ENCODE results near the gene ASB13. TPM values are rescaled to one million over a fixed set of nuclear protein-coding genes. Genes with fewer than 3 reads are reported as not detected.

ASB13 gene
- total RNA-seq, 1 experiment from 2014 or later = 17.9 TPM

DNA sequence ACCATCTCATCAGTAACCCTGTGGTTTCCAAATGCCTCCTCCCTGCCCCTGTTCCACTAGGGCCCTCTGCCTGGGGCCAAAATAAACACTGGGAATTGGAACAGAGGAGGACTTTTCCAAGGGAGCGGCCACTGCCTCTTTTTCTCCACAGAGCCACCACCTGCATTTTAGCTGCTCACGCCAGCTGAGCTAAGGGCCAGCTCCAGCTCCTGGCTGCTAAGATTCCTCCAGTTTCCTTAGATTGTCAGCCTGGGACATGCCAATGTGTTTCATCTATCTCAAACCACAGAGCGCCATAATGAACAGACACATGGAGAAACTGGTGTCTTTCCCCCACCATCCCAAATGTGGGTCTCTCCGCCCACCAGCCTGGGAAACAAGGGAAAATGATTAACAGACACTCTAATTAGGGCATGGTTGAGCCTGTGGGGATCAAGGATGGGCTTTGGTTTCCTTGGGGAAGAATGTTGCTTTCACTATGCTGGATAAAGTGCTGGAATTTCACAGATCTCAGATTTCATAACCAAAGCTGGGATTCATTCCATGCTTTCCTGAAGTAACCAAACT is 52.2 kb downstream of the ASB13 start:
- in situ Hi-C loops (cut with HindIII; ENCODE audit: low sequenced_read_pairs) = no loop called here
- no peak for DNase-seq (ENCODE audit: low spot score)

DNA sequence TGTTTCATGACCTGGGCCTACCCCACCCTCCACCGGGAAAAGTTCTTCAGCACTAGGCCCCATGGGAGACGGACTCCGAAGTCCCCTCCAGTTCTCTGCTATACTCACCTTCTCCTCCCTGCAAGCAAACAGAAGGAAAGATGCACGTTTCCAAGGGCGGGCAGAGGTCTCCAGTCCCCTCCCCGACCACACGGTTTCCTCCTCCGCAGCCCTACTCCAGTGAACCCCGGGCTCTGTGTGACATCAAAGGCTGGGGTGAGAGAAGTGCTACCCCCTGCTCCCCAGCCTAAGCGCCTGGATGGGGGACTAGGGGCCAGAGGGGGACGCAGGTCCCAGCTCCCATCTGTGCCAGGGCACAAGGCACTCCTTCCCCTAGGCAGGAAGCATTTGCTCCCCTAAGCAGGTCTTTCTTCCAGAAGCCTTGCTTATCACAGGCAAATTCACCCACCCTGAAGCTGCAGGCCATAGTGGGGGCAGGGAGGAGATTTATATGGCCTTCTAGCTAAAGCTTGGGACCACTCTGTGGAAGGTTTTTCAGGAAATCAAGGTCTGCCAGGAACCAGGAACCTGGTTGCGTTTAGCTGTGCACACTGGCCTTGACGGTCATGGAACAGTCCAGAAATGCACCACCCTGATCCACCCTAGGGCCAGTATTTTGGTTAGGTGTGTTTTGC is 52.8 kb downstream of the ASB13 start:
- no peak for DNase-seq (ENCODE audit: low spot score)
- in situ Hi-C loops (cut with HindIII; ENCODE audit: low sequenced_read_pairs) = no loop called here

DNA sequence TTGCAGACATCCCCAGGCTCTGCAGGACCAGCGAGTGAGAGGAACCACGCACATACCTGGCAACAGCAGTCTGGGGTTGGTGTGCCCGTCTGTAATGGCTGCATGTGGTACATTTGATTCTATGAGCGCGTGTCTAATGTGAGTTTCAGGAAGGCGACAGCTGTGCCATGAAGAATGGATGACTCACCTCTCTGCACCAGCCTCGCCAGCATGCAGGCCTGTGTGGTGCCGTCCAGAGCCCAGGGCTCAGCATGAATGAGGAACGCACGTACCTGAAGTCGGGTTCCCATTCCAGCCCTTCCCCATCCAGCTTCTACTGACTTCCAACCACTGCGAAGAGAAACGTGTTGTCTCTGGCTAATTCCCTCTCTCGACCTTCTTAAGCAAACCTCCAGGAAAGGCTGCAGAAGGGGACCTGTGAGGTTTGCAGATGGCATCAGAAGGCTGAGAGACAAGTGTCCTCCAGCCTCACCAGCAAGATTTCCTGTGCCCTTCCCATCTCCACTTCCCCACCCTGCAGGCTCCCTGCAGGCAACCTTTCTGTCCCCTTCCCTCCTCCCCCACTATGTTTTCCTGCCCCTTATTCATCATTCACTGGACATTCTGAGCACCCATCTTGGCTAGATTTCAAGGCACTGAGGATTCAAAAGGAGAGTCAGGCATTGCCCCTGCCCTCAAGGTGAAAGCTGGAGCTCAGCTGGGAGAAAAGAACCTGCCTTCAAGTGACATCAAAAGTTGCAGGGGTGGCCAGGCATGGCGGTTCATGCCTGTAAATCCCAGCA is 54.3 kb downstream of the ASB13 start:
- no peak for DNase-seq (ENCODE audit: low spot score)
- in situ Hi-C loops (cut with HindIII; ENCODE audit: low sequenced_read_pairs) = no loop called here

DNA sequence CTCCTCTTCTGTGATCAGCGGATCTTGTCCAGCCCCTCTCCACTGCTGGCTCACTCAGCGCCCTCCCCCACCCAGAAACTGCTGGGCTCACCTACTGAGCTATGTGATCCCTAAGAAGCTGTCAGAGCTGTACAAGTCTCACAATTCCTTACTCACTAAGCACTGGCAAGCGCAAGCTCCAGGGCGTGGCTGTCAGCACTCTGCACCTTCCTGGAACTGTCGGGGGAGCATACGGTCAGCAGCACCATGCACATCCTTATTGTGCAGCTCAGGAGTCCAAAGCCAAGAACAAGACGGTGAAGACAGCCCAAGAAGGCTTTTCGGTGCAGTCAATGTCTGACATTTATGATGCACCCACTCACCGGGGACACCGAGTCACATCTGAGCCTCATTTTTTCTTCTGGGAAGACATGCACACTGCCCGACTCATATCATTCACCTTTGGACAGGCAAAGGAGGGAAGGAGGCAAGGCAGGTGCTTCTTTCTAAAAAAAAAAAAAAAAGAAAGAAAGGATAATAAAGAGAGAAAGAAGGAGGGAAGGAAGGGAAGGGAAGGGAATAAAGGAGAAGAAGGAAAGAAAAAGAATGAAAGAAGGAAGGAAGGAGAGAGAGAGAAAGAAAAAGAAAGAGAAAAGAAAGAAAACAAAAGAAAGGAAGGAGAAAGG is 56.3 kb downstream of the ASB13 start:
- in situ Hi-C loops (cut with HindIII; ENCODE audit: low sequenced_read_pairs) = no loop called here
- DNase-seq (ENCODE audit: low spot score) = no peak

DNA sequence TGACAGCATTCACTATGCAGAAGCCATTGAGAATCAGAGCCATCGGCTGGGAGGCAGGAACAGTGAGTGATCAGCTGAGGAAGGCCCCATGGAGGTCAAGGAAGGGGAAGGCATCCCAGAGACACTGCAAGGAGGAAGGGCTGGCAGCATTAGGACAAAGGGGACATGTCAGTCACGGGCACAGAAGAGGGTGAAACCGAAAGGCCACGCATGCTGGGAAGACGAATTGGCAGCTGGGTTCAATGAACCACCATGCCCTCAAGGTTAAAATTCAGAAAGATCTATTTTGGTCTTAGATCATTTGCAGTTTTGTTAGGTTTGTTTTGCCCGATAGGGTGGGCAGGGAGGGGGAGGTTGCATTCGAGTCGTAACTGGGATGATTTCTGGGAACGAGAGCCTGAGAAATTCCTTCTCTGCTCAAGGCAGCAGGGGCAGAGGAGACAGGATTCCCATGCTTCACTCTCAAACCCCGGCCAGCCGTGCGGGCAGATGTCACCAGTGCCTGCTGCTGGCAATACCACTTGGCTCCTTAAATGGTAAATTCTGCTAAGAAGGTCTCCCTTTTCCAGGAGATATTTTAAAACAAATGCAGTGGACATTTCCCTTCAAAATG is 57.7 kb downstream of the ASB13 start:
- in situ Hi-C loops (cut with HindIII; ENCODE audit: low sequenced_read_pairs) = no loop called here
- DNase-seq (ENCODE audit: low spot score) = no peak

DNA sequence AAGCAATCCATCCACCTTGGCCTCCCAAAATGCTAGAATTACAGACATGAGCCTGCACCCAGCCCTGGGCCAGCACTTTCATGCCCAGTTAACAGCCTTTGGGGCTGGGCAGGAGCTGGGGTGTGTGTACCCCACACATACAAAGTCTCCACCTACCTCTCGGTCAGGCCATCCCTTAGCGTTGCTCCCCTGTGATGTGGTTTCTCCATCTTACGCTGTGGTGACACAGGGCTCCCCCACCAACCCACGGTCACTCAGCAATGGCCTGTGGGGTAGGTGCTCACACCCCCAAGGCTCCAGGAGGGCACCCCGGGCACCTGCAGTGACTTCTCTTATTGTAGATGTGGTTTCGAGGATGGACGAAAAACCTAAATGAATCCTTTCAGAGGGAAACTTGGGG is 58.8 kb downstream of the ASB13 start:
- in situ Hi-C loops (cut with HindIII; ENCODE audit: low sequenced_read_pairs) = no loop called here
- DNase-seq (ENCODE audit: low spot score) = no peak

DNA sequence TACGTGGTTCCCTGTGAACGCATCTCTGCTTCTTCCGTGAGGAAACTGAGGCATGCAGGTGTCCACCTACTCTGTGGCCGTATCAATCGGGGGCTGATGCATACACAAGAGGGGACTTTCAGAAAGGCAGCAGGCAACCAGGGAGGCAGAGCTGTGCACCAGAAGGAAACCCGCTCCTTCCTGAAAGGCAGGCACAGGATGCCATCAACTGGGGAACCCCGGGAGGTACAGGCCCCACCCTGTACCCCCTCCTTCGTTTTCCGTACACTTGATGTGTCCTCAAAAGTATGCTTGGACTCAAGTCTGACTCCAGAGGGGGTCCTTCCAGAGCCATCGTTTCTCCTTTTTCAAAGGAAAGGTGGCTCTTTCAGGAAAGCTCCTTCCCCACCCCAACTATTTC is 59.5 kb downstream of the ASB13 start:
- in situ Hi-C loops (cut with HindIII; ENCODE audit: low sequenced_read_pairs) = no loop called here
- no peak for DNase-seq (ENCODE audit: low spot score)

DNA sequence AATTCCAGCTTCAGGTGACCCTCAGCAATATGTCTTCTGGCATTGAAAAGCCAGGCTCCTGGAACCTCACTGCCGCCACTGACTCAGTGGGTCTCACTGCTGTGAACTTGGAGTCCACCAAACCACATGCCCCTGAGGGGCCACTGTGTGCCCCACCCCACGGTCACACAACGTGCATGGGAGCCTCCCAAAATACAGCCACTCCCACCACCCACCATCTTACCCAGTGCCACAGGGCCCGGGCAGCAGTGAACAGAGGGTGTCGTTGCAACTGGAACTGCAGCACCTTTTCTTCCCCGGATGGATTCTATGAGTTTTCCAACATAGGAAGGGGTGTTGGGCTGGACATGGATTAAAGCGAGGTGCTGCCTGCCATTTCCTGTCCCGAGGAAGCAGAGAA is 60.1 kb downstream of the ASB13 start:
- in situ Hi-C loops (cut with HindIII; ENCODE audit: low sequenced_read_pairs) = no loop called here
- DNase-seq (ENCODE audit: low spot score) = no peak

DNA sequence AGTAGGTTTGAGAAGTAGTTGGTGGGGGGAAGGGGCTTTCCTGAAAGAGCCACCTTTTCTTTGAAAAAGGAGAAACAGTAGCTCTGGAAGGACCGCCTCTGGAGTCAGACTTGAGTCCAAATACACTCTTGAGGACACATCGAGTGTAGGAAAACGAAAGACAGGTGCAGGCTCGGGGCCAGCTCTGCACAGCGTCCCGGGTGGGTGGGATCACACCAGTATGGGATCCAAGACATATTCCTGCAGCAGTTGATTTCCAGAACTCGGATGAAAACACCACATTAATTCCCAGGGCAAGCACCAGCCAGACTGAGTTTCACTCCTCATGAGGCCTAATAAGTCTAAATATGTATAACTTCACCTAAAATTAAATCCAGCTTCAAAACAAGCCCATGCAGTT is 61.4 kb downstream of the ASB13 start:
- in situ Hi-C loops (cut with HindIII; ENCODE audit: low sequenced_read_pairs) = no loop called here
- DNase-seq (ENCODE audit: low spot score) = no peak

DNA sequence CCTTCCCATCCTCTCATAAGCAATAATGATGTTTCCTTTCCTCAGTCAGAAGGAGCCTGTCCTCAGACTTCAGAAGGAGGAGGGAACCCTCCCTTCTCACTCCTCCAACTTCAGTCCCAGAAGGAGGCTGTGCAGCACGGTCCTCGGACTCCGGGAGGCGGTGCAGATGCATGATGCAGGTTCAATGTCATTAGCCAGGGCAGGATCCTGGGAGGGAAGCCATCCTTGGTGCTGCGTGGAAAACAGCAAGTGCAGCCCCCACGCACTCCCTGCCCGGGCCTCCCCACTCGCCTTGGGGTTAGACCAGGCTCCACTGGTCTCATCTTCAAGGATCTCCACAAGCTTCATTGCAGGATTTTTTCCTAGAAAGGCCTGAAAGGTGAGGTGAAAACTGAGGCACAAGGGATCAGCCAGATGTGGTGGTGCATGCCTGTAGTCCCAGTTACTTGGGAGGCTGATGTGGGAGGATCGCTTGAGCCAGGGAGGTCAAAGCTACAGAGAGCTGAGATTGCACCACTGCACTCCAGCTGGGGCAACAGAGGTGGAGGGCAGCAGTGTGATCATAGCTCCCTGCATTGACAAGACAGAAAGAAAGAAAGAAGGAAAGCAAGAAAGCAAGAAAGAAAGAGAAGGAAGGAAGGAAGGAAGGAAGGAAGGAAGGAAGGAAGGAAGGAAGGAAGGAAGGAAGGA is 62.0 kb downstream of the ASB13 start:
- no peak for DNase-seq (ENCODE audit: low spot score)
- in situ Hi-C loops (cut with HindIII; ENCODE audit: low sequenced_read_pairs) = no loop called here

DNA sequence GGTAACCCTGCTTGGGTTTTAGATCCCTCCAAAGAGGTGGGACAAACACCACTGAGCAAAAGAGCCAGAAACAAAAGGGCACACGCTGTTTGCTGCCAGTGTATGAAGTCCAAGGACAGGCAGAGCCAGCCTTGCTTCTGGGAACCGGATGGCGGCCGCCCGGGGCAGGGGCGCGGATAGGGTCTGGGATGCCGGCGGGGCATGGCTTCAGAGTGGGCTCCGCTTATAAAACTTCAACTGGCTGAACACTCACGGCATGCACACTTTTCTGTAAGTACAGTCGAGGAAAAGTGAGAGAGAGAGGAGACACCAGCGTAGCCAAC is 62.6 kb downstream of the ASB13 start:
- in situ Hi-C loops (cut with HindIII; ENCODE audit: low sequenced_read_pairs) = no loop called here
- no peak for DNase-seq (ENCODE audit: low spot score)

DNA sequence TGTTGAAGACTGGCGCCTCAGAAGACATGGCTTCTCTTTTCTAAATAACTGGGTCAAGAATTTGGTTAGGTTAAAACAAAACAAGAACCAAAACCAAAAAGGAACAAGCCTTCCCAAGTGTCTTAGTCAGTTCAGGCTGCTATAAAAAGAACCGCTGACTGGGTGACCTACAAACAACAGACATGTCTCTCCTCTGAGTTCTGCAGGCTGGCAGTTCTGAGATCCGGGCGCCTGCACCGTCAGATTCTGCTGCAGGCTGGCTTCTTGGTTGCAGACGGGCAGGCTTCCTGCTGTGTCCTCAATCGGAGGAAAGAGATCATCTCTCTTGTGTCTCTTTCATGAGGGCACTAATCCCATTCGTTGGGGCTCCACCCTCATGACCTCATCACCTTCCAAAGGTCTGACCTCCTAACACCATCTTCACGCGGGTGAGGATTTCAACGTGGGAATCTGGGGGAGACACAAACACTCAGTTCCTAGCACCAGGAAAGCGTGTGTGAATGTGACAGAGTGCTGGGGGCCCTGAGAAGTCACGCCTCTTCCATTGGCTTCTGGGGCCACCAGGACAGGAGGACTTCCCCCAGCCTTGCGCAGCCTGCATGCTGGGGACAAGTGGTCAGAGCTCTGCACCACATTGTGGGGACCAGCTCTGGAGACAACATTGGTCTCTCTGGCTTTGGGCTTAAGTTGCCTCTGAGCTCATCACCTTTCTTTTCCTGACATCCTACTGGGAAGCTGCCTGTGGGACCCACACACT is 63.1 kb downstream of the ASB13 start:
- in situ Hi-C loops (cut with HindIII; ENCODE audit: low sequenced_read_pairs) = no loop called here
- no peak for DNase-seq (ENCODE audit: low spot score)

DNA sequence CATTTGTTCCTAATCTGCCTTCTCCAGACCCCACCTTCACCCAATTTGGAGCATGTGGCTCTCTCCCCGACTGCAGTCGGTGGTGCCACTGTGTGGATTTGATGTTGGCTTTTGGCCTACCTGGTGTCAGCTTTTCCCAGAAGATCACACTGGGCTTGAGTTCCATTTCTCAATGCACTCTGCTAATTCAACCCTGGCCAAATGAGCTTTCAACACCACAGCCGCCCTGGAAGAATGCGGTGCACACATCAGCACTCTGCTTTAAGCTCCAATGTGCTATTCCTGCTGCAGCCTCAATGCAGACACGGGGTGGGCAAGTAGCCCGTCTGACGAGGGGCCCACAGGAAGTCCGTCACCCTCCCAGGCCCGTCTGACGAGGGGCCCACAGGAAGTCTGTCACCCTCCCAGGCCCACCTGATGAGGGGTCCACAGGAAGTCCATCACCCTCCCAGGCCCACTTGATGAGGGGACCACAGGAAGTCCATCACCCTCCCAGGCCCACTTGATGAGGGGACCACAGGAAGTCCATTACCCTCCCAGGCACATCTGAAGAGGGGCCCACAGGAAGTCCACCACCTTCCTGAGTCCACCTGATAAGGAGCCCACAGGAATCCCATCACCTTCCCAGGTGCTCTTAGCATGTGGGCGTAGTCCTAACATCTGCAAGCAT is 64.4 kb downstream of the ASB13 start:
- no peak for DNase-seq (ENCODE audit: low spot score)
- in situ Hi-C loops (cut with HindIII; ENCODE audit: low sequenced_read_pairs) = no loop called here

DNA sequence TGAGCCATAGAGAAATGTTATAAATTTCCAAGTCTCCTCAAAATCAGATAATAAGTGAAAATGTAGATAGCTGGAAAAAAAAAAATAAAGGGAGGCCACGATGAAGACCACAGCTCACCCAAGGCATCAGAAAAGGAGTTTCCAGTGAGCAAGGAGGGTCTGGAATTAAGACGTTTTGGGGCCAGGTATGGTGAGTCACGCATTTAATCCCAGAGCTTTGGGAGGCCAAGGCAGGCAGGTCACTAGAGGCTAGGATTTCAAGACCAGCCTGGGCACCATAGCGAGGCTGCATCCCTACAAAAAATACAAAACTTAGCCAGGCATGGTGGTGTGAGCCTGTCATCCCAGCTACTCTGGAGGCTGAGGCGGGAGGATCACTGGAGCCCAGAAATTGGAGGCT is 65.5 kb downstream of the ASB13 start:
- in situ Hi-C loops (cut with HindIII; ENCODE audit: low sequenced_read_pairs) = no loop called here
- no peak for DNase-seq (ENCODE audit: low spot score)

DNA sequence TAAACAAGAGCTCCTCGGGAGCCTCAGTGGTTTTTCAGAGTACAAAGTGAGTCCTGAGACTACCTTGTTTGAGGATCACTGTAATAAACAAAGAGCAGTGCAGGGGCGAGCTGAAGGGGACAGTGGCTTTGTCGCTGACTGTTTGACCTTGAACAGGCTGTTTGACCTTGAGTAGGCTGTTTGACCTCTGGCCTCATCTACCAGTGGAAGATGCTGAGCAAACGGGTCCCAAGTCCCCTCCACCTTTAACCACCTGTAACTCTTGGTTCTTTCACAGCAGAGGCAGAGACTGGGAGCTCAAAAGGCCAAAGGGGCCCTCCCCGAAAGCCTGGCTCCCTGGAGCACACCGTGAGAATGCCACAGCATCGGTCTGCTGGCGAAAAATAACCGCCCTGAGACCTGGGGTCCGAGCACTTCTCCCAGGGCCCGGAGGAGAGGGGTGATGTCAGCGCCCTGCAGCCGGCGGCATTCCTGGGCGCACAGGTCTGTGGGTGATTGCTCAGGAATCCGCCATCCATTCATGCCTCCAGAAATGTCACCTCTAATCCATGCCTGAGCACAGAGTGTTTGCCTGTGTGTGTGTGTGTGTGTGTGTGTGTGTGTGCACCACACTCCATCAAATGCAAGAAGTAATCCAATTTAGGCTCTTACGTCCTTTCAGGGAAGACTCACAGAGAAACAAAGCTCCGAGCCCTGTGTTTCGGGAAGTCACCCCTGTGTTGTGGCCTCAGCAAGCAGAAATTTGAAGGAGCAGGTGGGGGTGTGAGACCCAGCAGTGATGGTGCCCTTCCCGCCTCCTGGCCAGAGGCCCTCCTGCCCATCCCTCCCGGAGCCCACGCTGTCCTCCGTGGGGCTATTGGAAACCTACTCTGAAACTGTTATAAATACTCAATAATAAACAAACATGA is 66.5 kb downstream of the ASB13 start:
- no peak for DNase-seq (ENCODE audit: low spot score)
- in situ Hi-C loops (cut with HindIII; ENCODE audit: low sequenced_read_pairs) = no loop called here

DNA sequence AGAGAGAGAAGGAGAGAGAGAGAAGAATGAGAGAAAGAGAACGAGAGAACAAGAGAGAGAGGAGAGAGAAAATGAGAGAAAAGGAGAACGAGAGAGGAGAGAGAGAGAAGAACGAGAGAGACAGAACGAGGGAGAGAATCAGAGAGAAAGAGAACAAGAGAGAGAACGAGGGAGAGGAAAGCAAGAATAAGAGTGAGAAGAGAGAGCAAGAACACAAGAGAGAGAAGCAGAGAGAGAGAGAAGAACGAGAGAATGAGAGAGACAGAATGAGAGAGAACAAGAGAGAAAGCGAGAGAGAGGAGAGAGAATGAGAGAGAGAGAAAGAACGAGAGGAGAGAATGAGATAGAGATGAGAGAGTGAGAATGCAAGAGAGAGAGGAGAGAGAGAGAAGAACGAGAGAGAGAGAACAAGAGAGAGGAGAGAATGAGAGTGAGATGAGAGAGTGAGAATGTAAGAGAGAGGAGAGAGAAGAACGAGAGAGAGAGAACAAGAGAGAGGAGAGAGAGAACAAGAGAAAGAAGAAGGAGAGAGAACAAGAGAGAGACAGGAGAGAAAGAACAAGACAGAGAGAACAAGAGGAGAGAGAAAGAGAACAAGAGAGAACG is 68.2 kb downstream of the ASB13 start:
- no peak for DNase-seq (ENCODE audit: low spot score)
- in situ Hi-C loops (cut with HindIII; ENCODE audit: low sequenced_read_pairs) = no loop called here

Data from G401 (cell line).